Measurements from ENCODE around the gene BTBD9.

DNA sequence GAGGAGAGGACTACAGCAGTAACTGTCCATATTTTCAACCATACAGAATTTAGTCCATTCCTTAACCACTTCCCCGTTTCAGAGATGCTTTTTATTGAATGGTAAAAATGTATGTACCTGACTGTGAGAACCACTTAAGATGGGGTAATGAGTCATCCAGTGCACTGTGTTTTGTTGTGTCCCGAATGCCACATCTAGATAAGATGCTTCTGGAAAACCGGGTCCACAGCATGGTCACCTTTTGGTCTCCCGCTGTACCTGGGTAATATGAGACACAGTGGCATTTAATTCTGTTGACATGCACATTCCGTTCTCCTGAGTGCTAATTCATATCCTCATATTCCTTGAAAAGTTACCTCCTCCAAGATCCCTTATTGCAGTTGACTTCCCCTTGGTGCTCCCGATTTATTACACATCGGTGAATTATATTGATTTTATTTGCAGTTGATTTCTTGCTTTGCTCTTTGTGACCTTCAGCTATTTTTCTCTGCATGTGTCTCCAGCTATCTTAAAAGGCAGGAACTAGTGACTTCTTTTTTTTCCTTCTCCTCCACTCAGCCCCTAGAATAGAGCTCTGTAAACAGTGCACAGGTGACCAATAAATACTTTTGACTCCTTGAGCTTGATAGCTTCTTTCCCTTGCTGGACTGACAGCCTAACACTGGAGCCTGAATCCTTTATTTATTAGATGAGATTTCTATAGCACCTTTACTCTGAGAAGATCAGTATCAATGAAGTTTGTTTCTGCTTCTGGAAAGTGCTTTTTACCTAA is 505.6 kb downstream of the BTBD9 start:
- TF ChIP-seq ZNF274 (IDR thresholded peaks at IDR 0.05; ENCODE audit: low read depth, low read length) (no peak), YY1 (IDR thresholded peaks at IDR 0.05; ENCODE audit: insufficient read depth, insufficient read length) (no peak), SUZ12 (IDR thresholded peaks at IDR 0.05; ENCODE audit: extremely low read depth, insufficient read depth, insufficient read length) (no peak)

Data from NT2/D1 (cell line).